Measurements from ENCODE around the gene TMEM39B. TPM values are rescaled to one million over a fixed set of nuclear protein-coding genes. Genes with fewer than 3 reads are reported as not detected.

Gene TMEM39B
- total RNA-seq, 4 donors from 2014 or later = 7.6 to 12.8 (median 9.6) TPM

- Histone ChIP-seq H3K27me3 (no peaks in the 10 kb centered on the region), H3K9me3 (no peaks in the 10 kb centered on the region), H3K27ac (no peak overlapping the region), H3K4me3 (replicated peaks in 1 of 3) (no peak overlapping the region), H3K4me1 (no peaks in the 10 kb centered on the region), H3K36me3 (peaks cover 54 to 65% of the 10 kb centered on the region in 2 donors)
- DNase-seq = no peak
- 78 to 89% methylated on average over 1 of the region's 1 CpG for WGBS, 2 donors
- intact Hi-C loops (cut with DNase I) = no loop called here
- TF ChIP-seq POLR2A (IDR thresholded peaks at IDR 0.05) = no peak
- TF ChIP-seq, protein P1, sequence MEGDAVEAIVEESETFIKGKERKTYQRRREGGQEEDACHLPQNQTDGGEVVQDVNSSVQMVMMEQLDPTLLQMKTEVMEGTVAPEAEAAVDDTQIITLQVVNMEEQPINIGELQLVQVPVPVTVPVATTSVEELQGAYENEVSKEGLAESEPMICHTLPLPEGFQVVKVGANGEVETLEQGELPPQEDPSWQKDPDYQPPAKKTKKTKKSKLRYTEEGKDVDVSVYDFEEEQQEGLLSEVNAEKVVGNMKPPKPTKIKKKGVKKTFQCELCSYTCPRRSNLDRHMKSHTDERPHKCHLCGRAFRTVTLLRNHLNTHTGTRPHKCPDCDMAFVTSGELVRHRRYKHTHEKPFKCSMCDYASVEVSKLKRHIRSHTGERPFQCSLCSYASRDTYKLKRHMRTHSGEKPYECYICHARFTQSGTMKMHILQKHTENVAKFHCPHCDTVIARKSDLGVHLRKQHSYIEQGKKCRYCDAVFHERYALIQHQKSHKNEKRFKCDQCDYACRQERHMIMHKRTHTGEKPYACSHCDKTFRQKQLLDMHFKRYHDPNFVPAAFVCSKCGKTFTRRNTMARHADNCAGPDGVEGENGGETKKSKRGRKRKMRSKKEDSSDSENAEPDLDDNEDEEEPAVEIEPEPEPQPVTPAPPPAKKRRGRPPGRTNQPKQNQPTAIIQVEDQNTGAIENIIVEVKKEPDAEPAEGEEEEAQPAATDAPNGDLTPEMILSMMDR (IDR thresholded peaks at IDR 0.05) = no peak
Observed at GRCh38 chr1:32044234-32044633, 28.5 kb upstream of the TMEM39B start.

GRCh38 chr1:32045772-32046171, 27.0 kb upstream of the TMEM39B start:
- Histone ChIP-seq H3K36me3 (peaks cover 40 to 50% of the 10 kb centered on the region in 2 donors), H3K9me3 (no peaks in the 10 kb centered on the region), H3K27me3 (no peaks in the 10 kb centered on the region), H3K4me3 (replicated peaks in 1 of 3) (no peak overlapping the region), H3K4me1 (no peaks in the 10 kb centered on the region), H3K27ac (no peak overlapping the region)
- intact Hi-C loops (cut with DNase I) = no loop called here
- no peak for DNase-seq
- 89 to 93% methylated on average over 2 of the region's 2 CpGs for WGBS, 2 donors
- TF ChIP-seq POLR2A (IDR thresholded peaks at IDR 0.05) = no peak
- TF ChIP-seq, protein P1 (IDR thresholded peaks at IDR 0.05) = no peak

DNA sequence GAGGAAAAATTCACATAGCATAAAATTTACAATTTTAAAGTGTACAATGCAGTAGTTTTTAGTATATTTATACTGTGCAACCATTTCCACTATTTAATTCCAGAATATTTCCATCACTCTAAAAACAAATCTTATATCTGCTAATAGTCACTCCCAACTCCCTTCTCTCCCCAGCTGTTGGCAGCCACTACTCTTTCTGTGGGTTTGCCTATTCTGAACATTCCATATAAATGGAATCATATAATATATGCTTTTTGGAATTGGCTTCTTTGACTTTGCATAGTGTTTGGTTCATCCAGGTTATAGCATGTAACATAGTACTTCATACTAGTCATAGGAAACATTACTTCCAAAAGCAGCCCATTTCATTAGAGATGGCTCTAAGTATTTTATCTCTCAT, 25.0 kb upstream of the TMEM39B start:
- H3K27ac ChIP-seq = no peak overlapping the region
- TF ChIP-seq, protein P1 (IDR thresholded peaks at IDR 0.05) = no peak
- no peak for TF ChIP-seq POLR2A (IDR thresholded peaks at IDR 0.05)
- no peak overlapping the region for H3K4me3 ChIP-seq (replicated peaks in 1 of 3)
- intact Hi-C loops (cut with DNase I) = no loop called here
- no peaks in the 10 kb centered on the region for H3K27me3 ChIP-seq
- H3K9me3 ChIP-seq = no peaks in the 10 kb centered on the region
- peaks cover 22 to 45% of the 10 kb centered on the region in 2 donors for H3K36me3 ChIP-seq
- no peaks in the 10 kb centered on the region for H3K4me1 ChIP-seq
- DNase-seq = no peak

DNA sequence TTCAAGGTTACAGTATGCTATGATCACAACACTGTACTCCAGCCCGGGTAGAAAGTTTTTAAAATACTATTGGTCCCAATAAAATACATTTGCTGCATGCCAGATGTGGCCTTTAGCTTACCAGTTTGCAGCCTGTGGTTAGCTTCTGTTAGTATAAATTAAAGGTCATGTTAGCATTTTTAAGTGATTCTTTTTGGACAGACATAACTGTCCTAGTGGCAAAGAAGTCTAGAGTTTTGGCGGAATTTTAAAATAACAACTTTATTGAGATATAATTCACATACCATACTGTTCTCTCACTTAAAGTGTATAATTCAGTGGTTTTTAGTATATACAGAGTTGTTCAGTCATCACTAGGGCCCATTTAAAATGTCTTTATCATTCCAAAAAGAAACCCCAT, 24.3 kb upstream of the TMEM39B start:
- TF ChIP-seq, protein P1 (IDR thresholded peaks at IDR 0.05) = no peak
- TF ChIP-seq POLR2A (IDR thresholded peaks at IDR 0.05) = no peak

DNA sequence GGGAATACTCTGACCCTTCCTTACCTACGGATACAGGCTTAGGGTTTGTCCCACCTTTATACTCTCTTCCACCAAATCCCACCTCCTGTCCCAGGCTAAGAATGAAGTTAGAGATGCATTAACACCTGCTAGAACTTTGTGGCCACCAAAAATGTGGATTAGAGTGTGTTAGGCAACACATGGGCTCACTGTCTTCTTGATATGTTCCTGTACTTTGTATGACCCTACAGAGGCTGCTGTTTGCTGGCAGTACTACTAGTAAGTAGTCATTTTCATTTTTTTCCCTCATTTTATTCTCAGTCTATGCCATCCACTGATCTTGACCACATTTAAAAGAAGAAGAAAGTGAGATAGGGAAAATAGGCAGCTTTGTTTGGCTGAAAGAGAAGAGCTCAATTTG, 21.0 kb upstream of the TMEM39B start:
- H3K27me3 ChIP-seq = no peaks in the 10 kb centered on the region
- WGBS, 2 donors = 92 to 94% methylated on average over 1 of the region's 1 CpG
- no peak overlapping the region for H3K4me3 ChIP-seq (replicated peaks in 1 of 3)
- H3K27ac ChIP-seq = no peak overlapping the region
- intact Hi-C loops (cut with DNase I) = no loop called here
- no peaks in the 10 kb centered on the region for H3K4me1 ChIP-seq
- H3K9me3 ChIP-seq = no peaks in the 10 kb centered on the region
- H3K36me3 ChIP-seq = peaks cover 27 to 55% of the 10 kb centered on the region in 2 donors
- no peak for DNase-seq
- TF ChIP-seq, protein P1 (IDR thresholded peaks at IDR 0.05) = no peak
- TF ChIP-seq POLR2A (IDR thresholded peaks at IDR 0.05) = no peak

More for the DNA sequence above, 24.3 kb upstream of the TMEM39B start:
- 69 to 83% methylated on average over 2 of the region's 2 CpGs for WGBS, 2 donors
- no peaks in the 10 kb centered on the region for H3K4me1 ChIP-seq
- H3K36me3 ChIP-seq = peaks cover 22 to 47% of the 10 kb centered on the region in 2 donors
- no peaks in the 10 kb centered on the region for H3K9me3 ChIP-seq
- H3K27ac ChIP-seq = no peak overlapping the region
- intact Hi-C loops (cut with DNase I) = no loop called here
- no peak for DNase-seq
- no peak overlapping the region for H3K4me3 ChIP-seq (replicated peaks in 1 of 3)
- H3K27me3 ChIP-seq = no peaks in the 10 kb centered on the region

All from thyroid gland (tissue), 4 donors.